ENCODE data around the gene MAF. TPM values are rescaled to one million over a fixed set of nuclear protein-coding genes. Genes with fewer than 3 reads are reported as not detected.

The MAF gene
- total and polyA plus RNA-seq, 2 of the 13 experiments (the other 11 are each of a cell fraction or from before 2014, with no cell fraction given), result 0.07 to 0.31 TPM

GRCh38 chr16:79576602-79577001, 23.9 kb downstream of the MAF start:
- 31% methylated on average over 2 of the region's 2 CpGs for WGBS (ENCODE audit: low lambda C conversion rate)
- Histone ChIP-seq H3K36me3 (replicated peaks in 1 of 2; ENCODE audit: control insufficient read depth in 1 of 2, insufficient read depth in 2 of 2, low read length in 2 of 2) (no peaks in the 10 kb centered on the region), H3K9me3 (ENCODE audit: low read length) (no peaks in the 10 kb centered on the region), H3K79me2 (ENCODE audit: insufficient read depth, low read length) (no peaks in the 10 kb centered on the region), H3K27ac (ENCODE audit: extremely low read length, insufficient read depth, low read length) (no peak overlapping the region), H3K9ac (ENCODE audit: insufficient read depth, low read depth, low read length) (no peak overlapping the region), H3K4me1 (ENCODE audit: insufficient read depth, low read length) (no peaks in the 10 kb centered on the region), H3K27me3 (ENCODE audit: control insufficient read depth in 1 of 2, insufficient read depth in 2 of 2, low read length in 2 of 2) (no peaks in the 10 kb centered on the region), H3K4me3 (replicated peaks in 1 of 3; ENCODE audit: insufficient read depth in 1 of 3, low read depth in 2 of 3, low read length in 3 of 3) (no peak overlapping the region), H4K20me1 (ENCODE audit: insufficient read depth, low read length) (no peaks in the 10 kb centered on the region), H2AFZ (ENCODE audit: low read length) (no peak overlapping the region), H3K4me2 (ENCODE audit: low read depth, low read length) (no peak overlapping the region)
- FAIRE-seq (no peak), ATAC-seq (no peak), DNase-seq (ENCODE audit: low spot score) (no peak)
- intact Hi-C loops (cut with micrococcal nuclease; ENCODE audit: unreplicated experiment) (loop anchor here (1.0 kb wide), 1 partner anchor 12 kb away; no protein-coding TSS in a partner anchor), in situ Hi-C loops (cut with HindIII; ENCODE audit: extremely low pct_ligation_motif_present, low pct_unique_long_range_greater_than_20kb) (no loop called here)
- no TSS peak for BruUV-seq (replicated peaks)
- no peak for TF ChIP-seq ZNF431 (CRISPR knock-in tag; IDR thresholded peaks at IDR 0.05; ENCODE audit: borderline replicate concordance, low read depth)
- ChIA-PET CTCF (ENCODE audit: low intra/inter-chr PET ratio, low total read pairs) (no interaction called here), POLR2A (no interaction called here)

DNA sequence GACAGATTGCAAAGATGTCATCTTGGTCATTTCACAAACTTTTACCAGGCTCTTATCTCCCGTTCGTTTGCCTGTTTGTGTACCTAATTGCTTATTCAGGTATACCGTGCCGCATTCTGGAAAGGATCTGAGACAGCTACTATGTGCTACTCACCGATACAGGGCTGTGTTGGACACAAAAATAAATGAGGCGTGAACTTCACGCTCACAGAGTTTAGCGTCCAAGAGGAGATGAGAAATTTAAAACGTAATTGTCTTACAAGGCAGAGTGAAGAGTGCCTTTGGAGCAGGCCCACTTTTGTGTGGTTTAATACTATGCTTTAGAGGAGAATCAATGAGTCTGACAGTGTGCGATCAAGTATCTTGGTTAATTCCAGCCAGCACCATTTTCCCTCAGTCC, 26.7 kb downstream of the MAF start:
- ChIA-PET CTCF (ENCODE audit: low intra/inter-chr PET ratio, low total read pairs) (no interaction called here), POLR2A (no interaction called here)
- no peaks in the 10 kb centered on the region for H3K4me1 ChIP-seq (ENCODE audit: insufficient read depth, low read length)
- no peak for DNase-seq (ENCODE audit: low spot score)
- no peaks in the 10 kb centered on the region for H3K79me2 ChIP-seq (ENCODE audit: insufficient read depth, low read length)
- no peak overlapping the region for H2AFZ ChIP-seq (ENCODE audit: low read length)
- H3K27me3 ChIP-seq (ENCODE audit: control insufficient read depth in 1 of 2, insufficient read depth in 2 of 2, low read length in 2 of 2), result no peaks in the 10 kb centered on the region
- no peak for FAIRE-seq
- ATAC-seq, result no peak
- 32% methylated on average over 10 of the region's 10 CpGs for WGBS (ENCODE audit: low lambda C conversion rate)
- H3K9ac ChIP-seq (ENCODE audit: insufficient read depth, low read depth, low read length), result no peak overlapping the region
- no peaks in the 10 kb centered on the region for H3K9me3 ChIP-seq (ENCODE audit: low read length)
- no peaks in the 10 kb centered on the region for H4K20me1 ChIP-seq (ENCODE audit: insufficient read depth, low read length)
- intact Hi-C loops (cut with micrococcal nuclease; ENCODE audit: unreplicated experiment), result no loop called here
- H3K4me2 ChIP-seq (ENCODE audit: low read depth, low read length), result no peak overlapping the region
- in situ Hi-C loops (cut with HindIII; ENCODE audit: extremely low pct_ligation_motif_present, low pct_unique_long_range_greater_than_20kb), result no loop called here
- no TSS peak for BruUV-seq (replicated peaks)
- H3K27ac ChIP-seq (ENCODE audit: extremely low read length, insufficient read depth, low read length), result no peak overlapping the region
- no peak overlapping the region for H3K4me3 ChIP-seq (replicated peaks in 1 of 3; ENCODE audit: insufficient read depth in 1 of 3, low read depth in 2 of 3, low read length in 3 of 3)
- H3K36me3 ChIP-seq (replicated peaks in 1 of 2; ENCODE audit: control insufficient read depth in 1 of 2, insufficient read depth in 2 of 2, low read length in 2 of 2), result no peaks in the 10 kb centered on the region
- no peak for TF ChIP-seq CENPT (CRISPR knock-in tag; IDR thresholded peaks at IDR 0.05; ENCODE audit: low read depth)
- no peak for TF ChIP-seq ZNF484 (CRISPR knock-in tag; IDR thresholded peaks at IDR 0.05; ENCODE audit: borderline replicate concordance, low read depth)
- no peak for TF ChIP-seq ZBTB1 (CRISPR knock-in tag; IDR thresholded peaks at IDR 0.05; ENCODE audit: borderline replicate concordance)
- TF ChIP-seq ZNF30 (CRISPR knock-in tag; IDR thresholded peaks at IDR 0.05), result no peak
- TF ChIP-seq PRDM4 (CRISPR knock-in tag; IDR thresholded peaks at IDR 0.05; ENCODE audit: borderline replicate concordance), result no peak
- TF ChIP-seq POGK (CRISPR knock-in tag; conservative IDR thresholded peaks at IDR 0.05), result no peak
- no peak for TF ChIP-seq FOXA3 (CRISPR knock-in tag; IDR thresholded peaks at IDR 0.05)
- TF ChIP-seq ZNF431 (CRISPR knock-in tag; IDR thresholded peaks at IDR 0.05; ENCODE audit: borderline replicate concordance, low read depth), result no peak
- no peak for TF ChIP-seq ZNF552 (CRISPR knock-in tag; IDR thresholded peaks at IDR 0.05; ENCODE audit: borderline replicate concordance)
- no peak for TF ChIP-seq IKZF5 (CRISPR knock-in tag; IDR thresholded peaks at IDR 0.05)
- no peak for TF ChIP-seq ZNF879 (CRISPR knock-in tag; IDR thresholded peaks at IDR 0.05)
- TF ChIP-seq GPN1 (CRISPR knock-in tag; IDR thresholded peaks at IDR 0.05; ENCODE audit: borderline replicate concordance), result no peak
- no peak for TF ChIP-seq POLR2G (IDR thresholded peaks at IDR 0.05; ENCODE audit: low read depth, low read length)
